Myocyte (in vitro differentiated cells): ENCODE results near the gene PITPNM2. TPM values are rescaled to one million over a fixed set of nuclear protein-coding genes. Genes with fewer than 3 reads are reported as not detected.

Experiments used
- DNase-seq: peaks from one replicate; pipeline ENCODE4 v3.0.0-alpha.2; 2012; ENCODE audit warnings: low read depth
- polyA plus RNA-seq: library from polyadenylated mRNA; unstranded; fragments of >200 nt; gene quantifications from one replicate; pipeline ENCODE4 v1.2.1, GENCODE V29; 2012; ENCODE audit warnings: missing spikeins
- total RNA-seq: library from RNA; depleted of rRNA; stranded (reverse); fragments of >200 nt; gene quantifications from 2 replicates; pipeline ENCODE4 v1.2.3, GENCODE V29; 2014

Gene PITPNM2
- 2.4 and 7.2 TPM in 2 replicates for total RNA-seq
- polyA plus RNA-seq = 3.7 TPM

DNA sequence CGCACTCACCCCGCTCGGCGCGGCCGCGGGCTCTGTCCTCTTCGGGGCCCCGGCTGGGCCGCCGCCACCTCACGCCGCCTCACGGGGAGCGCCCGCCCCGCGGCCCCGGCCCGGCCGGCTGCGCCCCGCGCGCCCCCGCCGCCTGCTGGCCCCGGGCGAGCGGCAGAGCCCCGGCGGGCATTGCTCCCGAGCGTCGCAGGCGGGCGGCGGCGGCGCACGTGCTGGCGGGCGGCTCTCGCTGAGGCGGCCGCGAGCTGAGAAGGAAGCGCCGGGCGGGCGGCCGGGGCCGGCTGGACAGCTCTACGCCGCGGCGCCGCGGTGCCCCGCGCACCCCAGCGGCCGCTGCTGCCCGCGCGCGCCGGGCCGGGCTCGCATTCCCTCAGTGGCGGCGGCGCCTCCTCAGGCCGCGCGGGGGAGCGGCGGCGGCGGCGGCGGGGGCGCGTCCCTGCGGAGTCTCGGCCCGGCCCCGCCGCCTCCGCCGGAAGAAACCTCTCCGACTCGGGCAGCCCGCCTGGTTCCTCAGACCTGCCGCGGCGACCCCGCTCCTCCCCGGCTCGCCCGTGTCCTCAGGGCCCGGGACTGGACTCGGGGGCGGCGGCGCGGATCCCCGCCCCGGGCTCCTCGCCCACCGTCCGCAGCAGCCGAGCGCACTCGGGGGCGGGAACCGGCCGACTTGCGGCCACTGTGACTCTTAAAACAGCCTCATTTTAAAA, at the start of gene PITPNM2:
TSS of gene PITPNM2 (minus strand) at position 347 of the 713 bp plus-strand sequence. CDS start 116,500 bp downstream, outside the sequence.
- DNase-seq = peak; percentile 73

GRCh38 chr12:123200414-123200813, 49.5 kb upstream of the PITPNM2 start:
- DNase-seq = no peak

GRCh38 chr12:123199936-123200335, 49.0 kb upstream of the PITPNM2 start:
- DNase-seq = no peak

DNA sequence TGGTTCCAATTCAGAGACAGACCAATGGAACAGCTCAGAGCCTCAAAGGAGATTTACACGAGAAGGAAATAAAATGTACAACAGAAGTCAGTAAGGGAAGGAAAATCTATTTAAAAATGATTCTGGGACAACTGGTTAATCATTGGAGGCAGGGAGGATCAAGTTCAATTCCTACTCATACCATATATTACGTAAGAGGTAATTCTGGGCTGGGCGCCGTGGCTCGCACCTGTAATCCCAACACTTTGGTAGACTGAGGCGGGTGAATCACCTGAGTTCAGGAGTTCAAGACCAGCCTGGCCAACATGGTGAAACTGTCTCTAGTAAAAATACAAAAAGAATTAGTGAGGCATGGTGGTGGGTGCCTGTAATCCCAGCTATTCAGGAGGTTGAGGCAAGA, 36.7 kb upstream of the PITPNM2 start:
- no peak for DNase-seq

DNA sequence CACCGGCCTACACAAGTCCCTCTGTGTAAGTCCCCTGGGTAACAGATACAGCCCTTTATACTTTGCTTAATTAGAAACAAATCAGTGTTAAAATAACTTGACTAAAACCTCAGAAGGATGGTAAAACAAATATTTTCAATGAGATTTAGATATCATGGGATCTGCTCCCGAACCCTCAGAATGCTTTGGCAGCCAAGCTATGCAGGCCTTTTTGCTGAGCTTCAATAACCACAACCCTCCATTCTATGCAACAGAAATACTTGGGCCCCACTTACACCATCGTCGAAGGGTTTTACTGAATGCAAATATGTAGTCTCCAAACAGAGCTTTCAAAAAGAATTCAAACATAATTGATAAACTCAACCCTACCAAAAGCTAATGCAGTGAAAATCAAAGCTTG, 29.3 kb upstream of the PITPNM2 start:
- peak; percentile 7 for DNase-seq

DNA sequence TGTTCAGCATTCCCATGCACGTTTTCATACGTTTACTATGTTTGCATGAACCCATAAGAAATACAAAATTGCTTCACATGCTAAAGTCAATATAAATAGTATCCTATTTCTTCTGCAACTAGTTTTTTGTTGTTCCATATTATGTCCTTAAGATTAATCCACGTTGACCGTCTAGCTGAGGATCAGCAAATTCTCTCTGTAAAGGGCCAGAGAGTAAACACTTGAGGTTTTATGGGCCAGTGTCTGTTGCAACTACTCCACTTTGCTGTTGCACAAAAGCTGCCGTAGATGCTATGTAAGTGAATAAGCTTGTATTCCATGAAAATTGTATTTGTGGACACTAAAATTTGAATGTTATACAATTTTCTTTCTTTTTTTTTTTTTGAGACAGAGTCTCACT, 21.1 kb upstream of the PITPNM2 start:
- DNase-seq = no peak

GRCh38 chr12:123167329-123167728, 16.4 kb upstream of the PITPNM2 start:
- peak; percentile 28 for DNase-seq

GRCh38 chr12:123165537-123165936, 14.6 kb upstream of the PITPNM2 start:
- DNase-seq = no peak

- DNase-seq = no peak
Measured at GRCh38 chr12:123164710-123165261, 13.9 kb upstream of the PITPNM2 start.

GRCh38 chr12:123164222-123164621, 13.3 kb upstream of the PITPNM2 start:
- no peak for DNase-seq

DNA sequence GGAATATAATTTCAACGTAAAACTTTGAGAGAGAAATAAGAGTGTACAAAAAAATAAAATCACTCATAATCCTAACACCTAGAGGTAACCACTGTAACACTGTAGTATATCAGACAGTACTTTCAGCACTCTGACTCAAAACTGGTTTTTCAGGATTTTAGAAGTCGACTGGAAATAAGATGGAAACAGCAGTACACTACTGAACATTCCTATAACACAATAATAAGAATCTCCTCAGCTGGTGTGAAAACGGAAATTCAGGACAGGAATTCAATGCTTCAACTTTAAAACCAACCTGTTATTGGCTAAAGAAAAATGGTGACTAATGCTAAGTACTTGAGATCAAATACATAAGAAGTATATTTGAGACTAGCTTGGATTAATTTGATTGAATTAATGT, 12.3 kb upstream of the PITPNM2 start:
- DNase-seq = no peak

DNA sequence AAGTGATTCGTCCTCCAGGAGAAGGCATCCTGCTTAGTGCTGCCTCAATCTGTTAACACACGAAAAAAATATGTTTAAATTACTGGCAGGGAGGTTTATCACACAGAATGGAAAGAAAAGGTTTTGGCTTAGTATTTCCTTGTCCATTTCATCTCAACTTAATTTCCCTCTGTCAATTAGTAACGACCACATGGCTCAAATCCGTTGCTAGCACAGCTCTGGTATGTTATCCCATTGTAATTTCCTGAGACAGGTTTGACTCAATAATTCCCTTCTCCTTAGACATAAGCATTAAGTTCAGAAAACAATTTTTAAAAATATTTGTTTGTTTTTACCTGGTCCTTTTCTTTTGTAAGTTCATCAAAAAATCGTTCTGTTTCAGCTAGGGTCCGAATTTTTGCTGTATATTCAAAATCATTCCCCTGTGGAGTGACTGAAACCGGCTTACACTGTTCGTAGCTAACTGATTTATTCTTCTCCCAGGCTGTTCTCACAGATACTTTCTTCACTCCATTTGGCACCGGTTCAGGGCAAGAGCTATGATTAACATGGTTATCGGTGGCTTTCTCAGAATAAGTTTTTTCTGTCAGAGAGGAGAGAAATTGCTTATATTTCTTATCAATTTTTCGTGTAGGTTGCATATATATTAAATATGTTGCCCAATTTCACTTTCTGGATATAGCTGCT, 10.1 kb upstream of the PITPNM2 start:
- no peak for DNase-seq

GRCh38 chr12:123153906-123154305, 3.0 kb upstream of the PITPNM2 start:
- no peak for DNase-seq

DNA sequence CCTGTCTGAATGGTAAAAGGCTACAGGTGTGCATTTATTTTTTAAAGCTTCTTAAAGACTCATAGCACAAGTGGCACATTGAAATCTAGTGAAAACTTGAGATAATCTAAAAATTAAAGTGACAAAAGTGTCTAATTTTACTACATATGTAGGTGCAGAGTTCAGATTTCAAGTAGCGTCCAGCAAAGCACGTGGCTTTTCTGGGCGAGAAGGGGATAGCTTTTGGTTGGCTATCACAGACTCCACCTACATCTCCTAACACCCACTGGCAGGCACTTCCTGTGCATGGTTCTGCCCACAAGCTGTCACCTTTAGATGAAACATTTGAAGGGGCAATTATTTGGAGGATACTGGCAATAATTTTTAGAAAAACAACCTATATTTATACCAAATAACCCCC, 1.9 kb upstream of the PITPNM2 start:
- no peak for DNase-seq

DNA sequence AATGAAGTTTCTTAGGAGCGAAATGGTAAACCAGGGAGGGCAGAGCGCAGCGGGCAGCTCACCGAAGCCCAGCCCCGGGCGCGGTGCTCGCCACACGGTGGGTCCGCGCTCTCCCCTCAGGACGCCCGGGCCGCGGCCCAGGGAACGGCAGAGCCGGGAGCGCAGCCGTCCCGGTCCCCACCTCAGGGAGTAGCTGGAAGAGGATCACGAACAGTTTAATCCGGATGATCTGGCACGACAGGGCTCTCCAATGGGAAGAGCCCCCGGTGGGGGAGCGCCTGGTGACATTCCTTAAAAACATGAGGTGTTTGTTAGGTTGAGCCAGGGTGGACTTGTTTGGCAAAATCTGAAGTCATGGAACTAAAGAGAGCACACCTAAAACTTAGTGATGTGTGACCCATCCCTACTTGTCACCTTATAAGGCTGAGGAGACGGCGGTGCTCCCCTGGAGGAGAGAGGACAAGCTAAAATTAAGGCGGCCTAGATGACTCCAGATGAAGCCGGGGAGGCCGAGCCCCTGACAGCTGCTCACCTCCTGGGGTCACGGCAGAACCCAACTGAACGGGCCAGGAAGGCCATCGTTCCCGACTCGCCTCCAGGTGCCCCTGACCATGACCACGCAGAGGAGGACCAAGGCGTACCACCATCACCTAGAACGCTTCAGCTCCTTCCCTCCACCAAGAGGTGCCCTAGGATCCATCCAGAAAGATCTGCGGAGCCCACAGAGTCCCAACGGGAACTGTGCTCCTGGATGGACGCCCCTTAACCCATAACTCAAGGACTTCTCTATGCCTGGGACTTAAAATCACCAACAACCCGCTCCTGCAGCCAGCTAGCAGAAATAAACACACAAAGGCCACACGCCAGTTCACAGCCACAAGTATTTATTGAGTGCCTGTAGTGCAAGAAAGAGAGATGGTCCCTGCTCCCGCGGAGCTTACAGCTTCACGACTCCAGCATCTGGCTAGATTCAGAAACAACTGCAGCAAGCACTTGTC, 866 bp upstream of the PITPNM2 start:
- no peak for DNase-seq

DNA sequence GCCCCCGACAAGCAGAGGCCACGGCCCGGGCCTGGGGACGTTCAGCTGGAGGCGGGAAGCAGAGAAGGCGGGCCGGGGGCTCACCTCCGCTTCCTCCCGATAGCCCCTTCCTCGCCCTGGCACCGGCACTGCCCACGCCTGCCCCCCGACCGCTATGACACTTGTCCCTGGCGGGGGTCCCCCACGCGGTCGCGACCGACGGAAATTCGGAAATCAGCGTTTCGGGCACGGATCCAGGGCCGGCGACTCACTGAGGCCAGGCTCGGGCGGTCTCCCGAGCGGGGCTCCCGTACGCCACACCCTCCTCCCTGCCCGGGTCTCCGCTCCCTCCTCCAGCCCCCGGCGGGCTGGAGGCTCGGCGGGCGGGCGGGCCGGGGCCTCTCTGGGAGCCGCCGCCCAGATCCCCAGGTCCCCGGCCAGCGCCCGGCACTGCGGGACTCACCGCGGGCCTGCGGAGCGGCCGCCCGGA, 581 bp downstream of the PITPNM2 start:
- peak; percentile 37 for DNase-seq

- DNase-seq = no peak
Measured at GRCh38 chr12:123149501-123150274, 1.2 kb downstream of the PITPNM2 start.

- DNase-seq = no peak
Measured at GRCh38 chr12:123149088-123149487, 1.8 kb downstream of the PITPNM2 start.

- DNase-seq = no peak
Measured at GRCh38 chr12:123148655-123149054, 2.2 kb downstream of the PITPNM2 start.

DNA sequence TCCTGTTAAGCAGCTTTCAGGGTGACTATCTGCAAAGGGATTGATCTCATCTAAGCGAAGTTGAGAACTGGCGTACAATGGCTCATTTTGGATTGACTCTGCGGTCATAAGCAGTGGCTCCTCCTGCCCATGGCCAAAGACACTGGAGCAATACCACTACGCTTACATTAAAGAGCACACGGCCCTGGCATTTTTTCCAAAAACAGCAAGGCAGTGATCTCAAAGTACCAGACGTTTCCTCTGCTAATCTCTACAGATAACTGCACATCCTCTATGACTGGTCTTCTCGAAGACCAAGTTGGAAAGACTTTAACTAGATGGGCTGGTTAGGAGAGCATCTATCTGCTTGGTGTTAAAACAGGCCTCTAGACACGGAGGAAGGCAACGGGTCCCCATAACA, 2.7 kb downstream of the PITPNM2 start:
- no peak for DNase-seq
